ENCODE results near the gene TRIM62.
"Not testable (repeated sequence)": the region's sequence is repeated elsewhere in the genome, so short reads cannot be mapped to it uniquely, and the experiment has no call there.

TRIM62 gene

GRCh38 chr1:33133478-33134105, 48.3 kb downstream of the TRIM62 start:
- no peak for DNase-seq (ENCODE audit: low read depth in 3 of 3)

GRCh38 chr1:33132549-33132948, 49.3 kb downstream of the TRIM62 start:
- DNase-seq (ENCODE audit: low read depth in 3 of 3) = no peak

- DNase-seq (ENCODE audit: low read depth in 3 of 3) = no peak
Measured at GRCh38 chr1:33131191-33131590, 50.7 kb downstream of the TRIM62 start.

GRCh38 chr1:33130297-33130696, 51.5 kb downstream of the TRIM62 start:
- no peak for DNase-seq (ENCODE audit: low read depth in 3 of 3)

- DNase-seq (ENCODE audit: low read depth in 3 of 3) = no peak
Measured at GRCh38 chr1:33128781-33129180, 53.1 kb downstream of the TRIM62 start.

GRCh38 chr1:33127001-33127823, 54.6 kb downstream of the TRIM62 start:
- peak; percentile 95 to 98 (median 96) for DNase-seq (ENCODE audit: low read depth in 3 of 3)

GRCh38 chr1:33126411-33127000, 55.3 kb downstream of the TRIM62 start:
- DNase-seq (ENCODE audit: low read depth in 3 of 3) = no peak

- DNase-seq (ENCODE audit: low read depth in 3 of 3) = not testable (repeated sequence)
Measured at GRCh38 chr1:33124647-33125046, 57.2 kb downstream of the TRIM62 start.

- no peak for DNase-seq (ENCODE audit: low read depth in 3 of 3)
Measured at GRCh38 chr1:33123266-33123665, 58.6 kb downstream of the TRIM62 start.

GRCh38 chr1:33122483-33123178, 59.2 kb downstream of the TRIM62 start:
- no peak for DNase-seq (ENCODE audit: low read depth in 3 of 3)

- DNase-seq (ENCODE audit: low read depth in 3 of 3) = no peak
Measured at GRCh38 chr1:33121728-33122127, 60.1 kb downstream of the TRIM62 start.

- DNase-seq (ENCODE audit: low read depth in 3 of 3) = no peak
Measured at GRCh38 chr1:33120436-33121231, 61.2 kb downstream of the TRIM62 start.

- DNase-seq (ENCODE audit: low read depth in 3 of 3) = no peak
Measured at GRCh38 chr1:33119532-33120217, 62.2 kb downstream of the TRIM62 start.

GRCh38 chr1:33119050-33119449, 62.8 kb downstream of the TRIM62 start:
- DNase-seq (ENCODE audit: low read depth in 3 of 3) = no peak

- DNase-seq (ENCODE audit: low read depth in 3 of 3) = no peak
Measured at GRCh38 chr1:33118274-33118673, 63.6 kb downstream of the TRIM62 start.

GRCh38 chr1:33117440-33118085, 64.3 kb downstream of the TRIM62 start:
- no peak for DNase-seq (ENCODE audit: low read depth in 3 of 3)

GRCh38 chr1:33111965-33112364, 69.9 kb downstream of the TRIM62 start:
- DNase-seq (ENCODE audit: low read depth in 3 of 3) = no peak

- no peak for DNase-seq (ENCODE audit: low read depth in 3 of 3)
Measured at GRCh38 chr1:33110477-33110876, 71.4 kb downstream of the TRIM62 start.

GRCh38 chr1:33100119-33100415, 81.8 kb downstream of the TRIM62 start:
- not testable (repeated sequence) for DNase-seq (ENCODE audit: low read depth in 3 of 3)

- DNase-seq (ENCODE audit: low read depth in 3 of 3) = peak in 2 of 3 experiments; percentile 26 to 31
Measured at GRCh38 chr1:33099290-33100118, 82.3 kb downstream of the TRIM62 start.

All from stimulated activated CD4-positive, alpha-beta T cell treated with anti-CD3 and anti-CD28 coated beads, TNF-alpha, amount 100 ng/mL, for 4 hours (primary cell).